Stimulated activated CD8-positive, alpha-beta memory T cell treated with anti-CD3 and anti-CD28 coated beads, Interleukin-4, amount 100 ng/mL, for 4 hours (primary cell): ENCODE results near the gene CBY3.
A peak's percentile ranks its signal among the peaks of the same experiment; 100 is the strongest.
"Not testable (repeated sequence)": the region's sequence is repeated elsewhere in the genome, so short reads cannot be mapped to it uniquely, and the experiment has no call there.

Source experiments
- DNase-seq, 2 donors: peaks; one replicate each; pipeline ENCODE4 v3.0.0-alpha.2; 2020; ENCODE audit warnings: low read depth in 2 of 2, low spot score in 1 of 2

Gene CBY3

GRCh38 chr5:179678223-179679013 lies 2.4 kb downstream of the CBY3 start:
- DNase-seq, result peak; percentile 81 to 83

DNA sequence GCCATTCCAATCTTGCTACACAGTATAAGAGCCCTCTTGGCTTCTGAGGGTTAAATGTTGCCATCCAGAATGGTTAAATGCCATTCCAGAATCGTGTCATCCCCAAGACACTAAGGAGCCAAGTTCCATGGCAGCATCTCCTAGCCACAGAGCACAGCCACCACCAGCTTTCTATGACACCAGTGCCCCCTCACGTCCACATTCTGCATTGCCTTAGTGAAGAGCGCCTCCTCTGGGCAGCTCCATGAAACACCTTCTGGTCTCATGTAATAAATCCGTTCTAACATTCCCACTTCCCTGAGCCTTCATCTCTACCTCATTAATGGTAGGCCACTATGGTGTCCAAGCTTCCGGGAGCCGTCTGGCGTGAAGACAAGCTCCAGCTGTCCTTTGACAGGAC lies 12.4 kb downstream of the CBY3 start:
- DNase-seq, result peak in 1 of 2 donors; percentile 1

DNA sequence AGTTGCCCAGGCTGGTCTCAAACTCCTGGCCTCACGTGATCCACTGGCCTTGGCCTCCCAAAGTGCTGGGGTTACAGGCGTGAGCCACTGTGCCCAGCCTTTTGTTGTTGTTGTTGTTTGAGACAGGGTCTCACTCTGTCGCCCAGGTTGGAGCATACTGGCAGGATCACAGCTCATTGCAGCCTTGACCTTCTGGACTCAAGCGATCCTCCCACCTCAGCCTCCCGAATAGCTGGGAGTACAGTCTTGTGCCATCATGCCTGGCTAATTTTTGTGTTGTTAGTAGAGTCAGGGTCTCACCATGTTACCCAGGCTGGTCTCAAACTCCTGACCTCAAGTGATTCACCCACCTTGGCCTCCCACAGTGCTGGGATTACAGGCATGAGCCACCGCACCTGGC lies 19.2 kb downstream of the CBY3 start:
- DNase-seq, result not testable (repeated sequence)

DNA sequence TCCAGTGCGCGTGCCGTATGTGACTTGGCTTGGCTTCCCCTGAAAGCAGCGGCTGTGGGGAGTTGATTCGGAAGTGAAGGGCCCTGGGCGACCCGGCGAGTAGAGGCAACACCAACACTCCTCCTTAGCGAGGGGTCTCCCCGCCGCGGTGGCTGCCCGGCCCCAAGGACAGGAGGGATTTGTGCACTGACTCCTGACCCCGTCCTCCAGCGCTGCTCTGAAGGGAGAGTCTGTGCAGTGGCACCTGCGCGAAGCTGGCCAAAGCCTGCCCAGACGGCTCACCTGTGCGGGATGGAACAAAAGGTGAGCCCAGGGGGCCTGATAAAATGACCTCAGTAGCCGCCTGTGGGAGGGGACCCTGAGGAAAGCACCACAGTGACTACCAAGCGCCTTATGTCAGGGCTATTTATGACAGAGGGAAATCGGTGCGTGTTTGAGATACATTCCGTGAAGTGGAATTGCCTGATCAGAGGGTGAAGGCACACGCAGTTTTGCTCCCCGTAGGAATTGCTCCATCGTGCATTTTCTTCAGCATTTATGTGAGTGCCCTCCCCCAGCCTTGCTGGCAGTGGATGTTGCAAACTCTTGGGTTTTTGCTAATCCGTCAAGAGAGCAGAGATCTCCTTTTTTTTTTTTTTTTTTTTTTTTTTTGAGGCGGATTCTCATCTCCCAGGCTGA lies 22.5 kb downstream of the CBY3 start:
- not testable (repeated sequence) for DNase-seq

- DNase-seq, result not testable (repeated sequence)
Measured at GRCh38 chr5:179657302-179658178, 23.3 kb downstream of the CBY3 start.

DNA sequence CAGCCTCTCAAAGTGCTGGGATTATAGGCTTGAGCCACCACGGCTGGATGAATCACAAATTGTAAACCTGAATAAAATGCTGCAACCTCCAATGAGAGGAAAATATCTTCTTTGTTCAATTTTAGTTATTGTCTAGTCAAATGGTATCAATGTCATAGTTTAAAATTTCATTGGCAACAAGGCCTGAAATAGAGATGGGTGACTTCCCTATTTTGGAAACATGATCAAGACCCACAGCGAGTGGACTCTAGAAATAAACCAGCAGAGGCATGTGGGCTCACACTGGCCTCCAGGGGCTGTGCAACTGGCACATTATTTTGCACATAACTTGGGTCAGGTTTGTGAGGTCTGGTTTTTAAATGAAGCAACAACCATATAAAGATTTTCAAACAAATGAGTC lies 27.7 kb downstream of the CBY3 start:
- DNase-seq, result not testable (repeated sequence)

- not testable (repeated sequence) for DNase-seq
Measured at GRCh38 chr5:179650245-179650644, 30.6 kb downstream of the CBY3 start.

GRCh38 chr5:179649166-179649703 lies 31.6 kb downstream of the CBY3 start:
- not testable (repeated sequence) for DNase-seq

GRCh38 chr5:179648410-179648809 lies 32.4 kb downstream of the CBY3 start:
- no peak for DNase-seq

DNA sequence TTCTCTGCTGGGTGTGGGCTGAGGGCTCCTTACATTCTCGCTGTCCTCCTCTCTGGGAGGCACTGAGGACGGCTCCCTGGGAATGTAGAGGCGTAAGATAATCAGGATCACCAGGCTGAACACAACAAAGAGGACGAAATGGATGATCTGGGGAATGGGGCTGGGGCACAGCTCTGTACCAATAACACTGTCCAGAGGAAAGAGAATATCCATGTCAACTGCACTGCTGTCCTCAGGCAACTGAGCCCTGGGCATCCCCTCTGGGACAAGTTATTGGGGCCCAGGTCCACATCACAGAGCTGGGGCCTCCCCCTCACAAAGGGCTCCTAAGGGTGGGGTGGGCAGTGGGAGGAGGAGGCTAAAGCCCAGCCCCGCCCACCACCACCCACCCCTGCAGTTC lies 36.1 kb downstream of the CBY3 start:
- not testable (repeated sequence) for DNase-seq

DNA sequence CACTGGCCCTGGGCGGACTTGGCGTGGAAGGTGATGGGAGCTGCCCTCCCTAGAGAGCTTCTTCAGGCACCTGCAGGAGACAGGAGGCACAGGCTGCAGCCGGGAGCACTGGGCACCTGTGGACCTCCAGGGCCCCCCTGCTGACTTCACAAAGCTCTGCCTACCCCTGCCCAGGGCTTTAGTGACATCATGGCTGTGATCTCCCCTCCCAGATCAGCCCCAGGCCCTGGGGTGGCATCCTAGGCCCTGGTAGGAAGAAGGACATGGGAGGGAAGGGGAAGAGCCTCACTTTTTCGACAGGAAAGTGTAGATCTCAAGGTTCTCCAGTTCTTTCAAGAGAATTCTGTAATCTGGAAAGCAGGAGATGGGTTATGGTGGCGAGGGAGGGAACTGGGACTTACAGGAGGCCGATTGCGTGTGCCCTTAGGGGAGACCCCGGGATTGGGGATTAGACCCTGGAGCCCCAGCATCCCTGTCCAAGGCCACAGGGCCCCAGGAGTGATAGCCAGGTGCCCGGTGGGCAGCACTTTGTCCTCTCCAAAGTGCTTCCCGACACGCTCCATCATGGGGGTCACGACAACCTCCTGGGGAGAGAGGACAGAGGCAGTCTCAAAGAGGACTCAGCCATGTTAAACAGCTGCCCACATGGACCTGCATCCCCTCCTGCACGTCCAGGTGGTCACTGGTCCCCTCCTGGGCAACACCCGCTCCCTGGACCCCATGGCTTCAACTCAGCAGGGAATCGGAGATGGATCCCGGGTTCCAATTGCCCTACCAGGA lies 37.5 kb downstream of the CBY3 start:
- DNase-seq, result not testable (repeated sequence)

DNA sequence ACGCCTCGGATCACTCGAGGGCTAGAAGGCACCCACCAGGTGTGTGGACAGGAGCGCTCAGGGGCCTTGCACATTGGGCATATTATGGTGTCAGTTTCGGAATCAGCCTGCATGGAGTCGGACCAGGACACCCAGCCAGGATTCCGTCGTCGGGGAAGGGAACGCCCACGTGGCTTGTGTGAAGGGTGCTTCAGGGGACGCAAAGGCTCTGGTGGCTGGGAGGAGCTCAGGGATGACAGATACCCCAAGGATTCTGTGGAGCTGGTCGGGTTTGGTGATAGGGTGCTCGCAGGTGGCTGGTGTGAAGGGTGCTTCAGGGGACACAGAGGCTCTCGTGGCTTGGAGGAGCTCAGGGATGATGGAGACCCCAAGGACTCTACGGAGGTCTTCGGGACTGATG lies 38.2 kb downstream of the CBY3 start:
- not testable (repeated sequence) for DNase-seq

DNA sequence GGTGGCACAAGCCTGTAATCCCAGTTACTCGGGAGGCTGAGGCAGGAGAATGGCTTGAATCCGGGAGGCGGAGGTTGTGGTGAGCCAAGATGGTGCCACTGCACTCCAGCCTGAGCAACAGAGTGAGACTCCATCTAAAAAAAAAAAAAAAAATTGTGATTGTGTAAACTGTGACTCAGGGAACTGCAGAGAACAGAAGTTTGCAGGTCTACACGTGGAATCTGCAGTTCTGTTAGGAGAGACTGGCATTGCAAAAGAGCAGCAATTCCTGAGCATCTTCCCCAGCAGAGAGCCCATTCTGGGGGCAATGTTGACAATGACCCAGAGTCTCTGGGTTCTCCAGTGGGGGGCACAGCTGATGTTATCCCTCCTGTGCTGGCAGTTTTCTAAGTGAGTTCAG lies 39.1 kb downstream of the CBY3 start:
- DNase-seq, result not testable (repeated sequence)

DNA sequence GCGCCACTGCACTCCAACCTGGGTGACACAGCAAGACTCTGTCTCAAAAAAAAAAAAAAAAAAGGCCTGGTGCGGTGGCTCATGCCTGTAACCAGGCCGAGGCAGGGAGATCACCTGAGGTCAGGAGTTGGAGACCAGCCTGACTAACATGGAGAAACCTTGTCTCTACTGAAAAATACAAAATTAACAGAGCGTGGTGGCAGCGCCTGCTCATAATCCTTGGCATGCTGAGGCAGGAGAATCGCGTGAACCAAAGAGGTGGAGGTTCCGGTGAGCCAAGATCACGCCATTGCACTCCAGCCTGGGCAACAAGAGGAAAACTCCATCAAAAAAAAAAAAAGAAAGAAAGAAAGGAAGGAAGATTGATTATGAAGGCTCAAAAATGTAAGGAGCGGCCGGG lies 41.5 kb downstream of the CBY3 start:
- DNase-seq, result not testable (repeated sequence)

- not testable (repeated sequence) for DNase-seq
Measured at GRCh38 chr5:179634370-179635172, 46.3 kb downstream of the CBY3 start.

DNA sequence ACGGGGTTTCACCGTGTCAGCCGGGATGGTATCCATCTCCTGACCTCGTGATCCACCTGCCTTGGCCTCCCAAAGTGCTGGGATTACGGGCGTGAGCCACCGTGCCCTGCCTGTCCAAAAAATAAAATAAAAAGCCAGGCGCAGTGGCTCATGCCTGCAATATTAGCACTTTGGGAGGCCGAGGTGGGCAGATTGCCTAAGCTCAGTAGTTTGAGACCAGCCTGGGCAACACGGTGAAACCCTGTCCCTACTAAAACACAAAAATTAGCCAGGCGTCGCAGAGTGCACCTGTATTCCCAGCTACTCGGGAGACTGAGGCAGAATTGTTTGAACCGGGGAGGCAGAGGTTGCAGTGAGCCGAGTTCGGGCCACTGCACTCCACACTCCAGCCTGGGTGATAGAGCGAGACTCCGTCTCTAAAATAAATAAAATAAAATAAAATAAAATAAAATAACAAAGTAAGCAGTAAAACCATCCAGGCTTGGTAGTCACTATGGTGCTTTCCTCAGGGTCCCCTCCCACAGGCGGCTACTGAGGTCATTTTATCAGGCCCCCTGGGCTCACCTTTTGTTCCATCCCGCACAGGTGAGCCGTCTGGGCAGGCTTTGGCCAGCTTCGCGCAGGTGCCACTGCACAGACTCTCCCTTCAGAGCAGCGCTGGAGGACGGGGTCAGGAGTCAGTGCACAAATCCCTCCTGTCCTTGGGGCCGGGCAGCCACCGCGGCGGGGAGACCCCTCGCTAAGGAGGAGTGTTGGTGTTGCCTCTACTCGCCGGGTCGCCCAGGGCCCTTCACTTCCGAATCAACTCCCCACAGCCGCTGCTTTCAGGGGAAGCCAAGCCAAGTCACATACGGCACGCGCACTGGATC lies 47.1 kb downstream of the CBY3 start:
- DNase-seq, result not testable (repeated sequence)
